ENCODE results near the gene CPVL.

The CPVL gene

DNA sequence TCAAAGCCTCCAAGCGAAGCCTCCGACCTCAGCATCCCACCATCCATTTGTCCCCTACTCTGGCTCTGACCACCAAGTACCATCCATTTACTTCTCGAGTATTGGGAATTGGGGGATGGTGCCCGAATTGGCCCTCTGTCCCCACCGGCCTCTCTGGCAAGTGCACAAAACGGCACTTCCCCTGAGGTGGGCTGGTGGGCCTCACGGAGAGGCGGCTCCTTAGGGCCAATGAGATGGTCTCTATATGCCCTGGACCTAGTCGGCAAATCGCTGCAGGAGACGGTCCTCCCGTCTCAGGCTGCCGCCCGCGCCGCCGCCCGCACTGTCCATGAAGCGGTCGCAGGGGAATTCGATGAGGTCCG, 191.0 kb downstream of the CPVL start:
- no peak for DNase-seq
- no peak for TF ChIP-seq POLR2A (IDR thresholded peaks at IDR 0.05; ENCODE audit: low read length)
- no peak for TF ChIP-seq GATA1 (IDR thresholded peaks at IDR 0.05; ENCODE audit: low read depth, low read length)

DNA sequence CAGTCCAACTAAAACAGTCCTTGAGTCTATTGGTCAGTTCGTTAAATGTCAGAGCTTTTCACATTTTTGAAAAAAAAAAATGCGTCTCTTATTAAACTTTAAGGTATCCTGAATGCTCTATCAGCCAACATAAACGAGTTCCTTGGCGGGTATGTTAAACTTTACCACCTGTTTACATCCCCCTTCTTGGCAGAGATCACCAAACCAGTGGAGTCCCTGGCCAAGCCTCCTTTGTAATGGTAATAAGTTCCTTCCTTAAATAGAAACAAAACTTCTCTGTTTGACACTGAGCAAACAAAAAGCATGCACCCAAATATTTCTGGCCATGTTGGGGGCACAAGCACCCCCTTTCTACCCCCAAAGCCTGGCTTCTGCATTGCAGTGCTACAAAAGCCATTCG, 191.4 kb downstream of the CPVL start:
- DNase-seq, result no peak
- no peak for TF ChIP-seq GATA1 (IDR thresholded peaks at IDR 0.05; ENCODE audit: low read depth, low read length)
- TF ChIP-seq POLR2A (IDR thresholded peaks at IDR 0.05; ENCODE audit: low read length), result no peak

DNA sequence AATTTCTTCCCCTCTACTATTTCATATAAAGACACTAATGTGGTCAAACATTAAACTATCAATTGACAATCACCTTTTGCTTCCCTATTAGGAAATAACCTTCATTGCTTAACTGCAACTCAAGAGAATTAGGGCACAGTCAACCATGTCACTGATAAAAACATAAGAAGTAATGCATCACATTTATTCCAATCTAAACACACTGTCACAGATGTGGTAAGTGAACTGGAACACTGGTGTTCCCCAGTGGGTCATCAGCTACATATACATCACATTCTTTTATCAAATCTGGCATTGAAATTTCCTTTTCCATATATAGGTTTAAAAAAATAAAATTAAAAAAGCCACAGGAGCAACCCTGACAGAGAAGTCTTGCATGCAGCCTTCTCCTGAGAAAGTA, 191.9 kb downstream of the CPVL start:
- DNase-seq, result no peak
- TF ChIP-seq GATA1 (IDR thresholded peaks at IDR 0.05; ENCODE audit: low read depth, low read length) (no peak), POLR2A (IDR thresholded peaks at IDR 0.05; ENCODE audit: low read length) (no peak)

DNA sequence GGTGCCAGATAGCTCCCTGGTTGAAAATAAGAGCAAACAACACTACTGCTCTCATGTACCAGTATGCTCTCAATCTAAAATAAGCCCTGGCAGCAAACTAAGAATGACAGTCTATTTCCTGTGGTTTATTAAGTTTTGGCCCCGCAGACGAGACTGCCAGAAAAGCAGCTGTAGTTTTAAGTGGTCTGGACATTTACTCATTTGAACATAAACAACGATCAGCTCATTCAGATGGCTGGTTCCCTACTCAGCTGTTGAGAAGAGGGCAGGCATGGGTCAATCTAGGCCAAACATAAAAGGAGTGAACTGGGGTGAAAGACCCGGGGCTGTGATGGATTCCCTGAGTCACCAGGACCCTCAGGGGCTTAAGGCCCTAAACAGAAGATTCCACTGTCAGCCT, 192.7 kb downstream of the CPVL start:
- DNase-seq, result no peak
- TF ChIP-seq POLR2A (IDR thresholded peaks at IDR 0.05; ENCODE audit: low read length), result no peak
- no peak for TF ChIP-seq GATA1 (IDR thresholded peaks at IDR 0.05; ENCODE audit: low read depth, low read length)

All from erythroblast (primary cell).